Vagina (tissue), 2 donors: Measurements from ENCODE around the gene ACOXL. TPM values are rescaled to one million over a fixed set of nuclear protein-coding genes. Genes with fewer than 3 reads are reported as not detected.
"Not testable (repeated sequence)": the region's sequence is repeated elsewhere in the genome, so short reads cannot be mapped to it uniquely, and the experiment has no call there.

Experiments
- DNase-seq, 2 donors: peaks; one replicate each; pipeline ENCODE4 v3.0.0-alpha.2; 2017; ENCODE audit errors: extremely low spot score in 2 of 2
- H3K27ac ChIP-seq: fragments of 200-600 bp; sonication (generic); one replicate; pipeline ENCODE4 v1.5.1; 2019
- H3K27me3 ChIP-seq: fragments of 200-600 bp; sonication (generic); one replicate; pipeline ENCODE4 v1.5.1; 2019
- H3K36me3 ChIP-seq, 2 donors: fragments of 200-600 bp; sonication (generic); one replicate each; pipeline ENCODE4 v1.5.1; 2017 to 2019
- H3K4me1 ChIP-seq: fragments of 200-600 bp; sonication (generic); one replicate; pipeline ENCODE4 v1.5.1; 2019
- H3K4me3 ChIP-seq, 2 donors: fragments of 200-600 bp; sonication (generic); 1 replicate in 1 of 2; 2 replicates in 1 of 2; pipeline ENCODE4 v1.5.1; 2016 to 2019
- H3K9me3 ChIP-seq: fragments of 200-600 bp; sonication (generic); one replicate; pipeline ENCODE4 v1.5.1; 2019
- POLR2A ChIP-seq, 2 donors: fragments of 450-650 bp; IDR thresholded peaks; one replicate each; pipeline ENCODE4 v1.6.1; 2017; ENCODE audit warnings: antibody characterized with exemption in 2 of 2, mild to moderate bottlenecking in 2 of 2, moderate library complexity in 2 of 2
- POLR2AphosphoS5 ChIP-seq, 2 donors: sonication (generic); formaldehyde crosslinking; IDR thresholded peaks; one replicate each; pipeline ENCODE4 v1.9.0; 2017; ENCODE audit warnings: antibody characterized with exemption in 2 of 2, mild to moderate bottlenecking in 2 of 2, low read depth in 1 of 2; ENCODE audit not compliant: insufficient read depth in 1 of 2
- intact Hi-C: fragments of 100-400 bp; cut with DNase I; formaldehyde crosslinking; loops from one replicate; pipeline ENCODE4 v1.15.1; 2023
- total RNA-seq: library from RNA; depleted of rRNA; stranded (reverse); fragments of >200 nt; gene quantifications from one replicate; pipeline ENCODE4 v1.2.3, GENCODE V29; 2016
- TF ChIP-seq, protein P1 (sequence below), 3 experiments: fragments of 450-650 bp in 2 of 3; fragments of 200-600 bp in 1 of 3; sonication (generic) in 1 of 3; IDR thresholded peaks; one replicate each; pipeline ENCODE4 v1.5.1; 2017 to 2019; ENCODE audit warnings: antibody characterized with exemption in 3 of 3, mild to moderate bottlenecking in 2 of 3, moderate library complexity in 2 of 3

ACOXL gene
- total RNA-seq, 1 donor from 2014 or later = not detected

DNA sequence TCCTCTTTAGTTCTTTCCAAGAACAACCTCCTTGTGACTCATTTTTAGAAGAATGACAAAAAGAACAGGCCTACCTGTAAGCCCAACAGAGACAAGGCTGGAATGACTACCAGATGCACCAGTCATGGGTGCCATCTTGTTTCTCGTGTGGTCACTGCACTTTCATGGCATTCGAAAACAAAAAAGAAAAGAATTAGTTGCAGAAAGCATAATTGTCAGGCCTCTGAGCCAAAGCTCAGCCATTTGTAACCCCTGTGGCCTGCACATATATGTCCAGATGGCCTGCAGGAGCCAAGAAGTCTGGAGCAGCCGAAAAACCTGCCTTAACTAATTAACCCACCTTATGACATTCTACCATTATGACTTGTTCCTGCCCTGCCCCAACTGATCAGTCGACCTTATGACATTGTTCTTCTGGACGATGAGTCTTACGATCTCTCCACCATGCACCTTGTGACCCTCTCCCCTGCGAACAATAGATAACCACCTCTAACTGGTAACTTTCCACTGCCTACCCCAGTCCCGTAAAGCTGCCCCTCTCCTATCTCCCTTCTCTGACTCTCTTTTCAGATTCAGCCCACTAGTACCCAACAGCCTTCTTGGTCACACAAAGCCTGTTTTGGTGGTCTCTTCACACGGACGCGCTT lies 40.6 kb upstream of the ACOXL start:
- Histone ChIP-seq H3K27me3 (no peaks in the 10 kb centered on the region), H3K4me3 (no peak overlapping the region), H3K4me1 (no peaks in the 10 kb centered on the region), H3K27ac (no peak overlapping the region), H3K9me3 (no peaks in the 10 kb centered on the region), H3K36me3 (no peaks in the 10 kb centered on the region)
- TF ChIP-seq POLR2A (IDR thresholded peaks at IDR 0.05) (no peak), POLR2AphosphoS5 (IDR thresholded peaks at IDR 0.05; ENCODE audit: insufficient read depth in 1 of 2, low read depth in 1 of 2) (no peak)
- intact Hi-C loops = no loop called here
- DNase-seq = no peak

- H3K4me1 ChIP-seq, H3K27ac ChIP-seq, DNase-seq, H3K4me3 ChIP-seq, H3K36me3 ChIP-seq, H3K27me3 ChIP-seq, intact Hi-C loops, H3K9me3 ChIP-seq: not testable (repeated sequence)
Measured at GRCh38 chr2:110695146-110695898, 37.1 kb upstream of the ACOXL start.

- H3K4me1 ChIP-seq, H3K36me3 ChIP-seq, H3K4me3 ChIP-seq, DNase-seq, H3K9me3 ChIP-seq, H3K27me3 ChIP-seq, H3K27ac ChIP-seq, intact Hi-C loops: not testable (repeated sequence)
Measured at GRCh38 chr2:110698253-110698652, 34.1 kb upstream of the ACOXL start.

DNA sequence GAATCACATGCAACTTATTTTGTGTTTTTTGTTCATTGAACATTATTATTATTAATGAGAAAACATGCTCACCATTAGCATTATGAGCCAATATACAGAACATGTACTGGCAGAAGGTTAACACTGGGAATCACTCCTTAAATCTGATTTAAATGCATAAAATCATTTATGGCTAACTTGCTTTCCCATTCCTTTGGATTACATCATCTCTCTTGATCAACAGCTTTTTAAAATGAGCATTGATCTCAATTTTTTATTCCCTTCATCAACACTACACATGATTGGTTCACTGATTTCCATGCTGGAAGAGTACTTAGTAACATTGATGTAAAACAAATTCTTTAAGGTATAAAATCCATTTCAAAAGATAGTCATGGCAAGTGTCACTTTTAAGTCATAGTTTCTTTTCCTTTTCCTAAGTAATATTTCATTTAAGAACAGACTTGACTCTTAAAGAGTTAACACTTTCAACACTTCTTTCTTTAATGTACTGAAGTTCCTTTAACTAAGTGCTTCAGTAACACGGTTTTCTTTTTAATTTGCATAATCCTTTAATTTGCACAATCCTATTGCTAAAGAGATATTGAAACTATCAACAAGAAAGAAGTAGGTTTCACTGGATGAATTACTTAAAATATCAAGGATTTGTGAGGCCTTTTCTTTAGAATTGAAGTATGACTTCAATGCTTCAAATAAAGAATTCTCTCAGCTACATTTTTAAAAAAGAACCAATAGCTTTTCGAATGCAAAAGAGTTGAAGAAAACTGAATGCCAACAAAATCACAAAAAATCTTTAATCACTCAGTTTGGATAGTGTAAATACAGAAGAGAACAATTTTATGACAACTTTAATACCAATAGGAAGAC lies 29.6 kb upstream of the ACOXL start:
- intact Hi-C loops = no loop called here
- Histone ChIP-seq H3K27ac (no peak overlapping the region), H3K36me3 (no peaks in the 10 kb centered on the region), H3K4me3 (no peak overlapping the region), H3K27me3 (no peaks in the 10 kb centered on the region), H3K9me3 (no peaks in the 10 kb centered on the region), H3K4me1 (no peaks in the 10 kb centered on the region)
- no peak for DNase-seq
- TF ChIP-seq POLR2AphosphoS5 (IDR thresholded peaks at IDR 0.05; ENCODE audit: insufficient read depth in 1 of 2, low read depth in 1 of 2) = no peak
- TF ChIP-seq POLR2A (IDR thresholded peaks at IDR 0.05) = no peak
- TF ChIP-seq, protein P1, sequence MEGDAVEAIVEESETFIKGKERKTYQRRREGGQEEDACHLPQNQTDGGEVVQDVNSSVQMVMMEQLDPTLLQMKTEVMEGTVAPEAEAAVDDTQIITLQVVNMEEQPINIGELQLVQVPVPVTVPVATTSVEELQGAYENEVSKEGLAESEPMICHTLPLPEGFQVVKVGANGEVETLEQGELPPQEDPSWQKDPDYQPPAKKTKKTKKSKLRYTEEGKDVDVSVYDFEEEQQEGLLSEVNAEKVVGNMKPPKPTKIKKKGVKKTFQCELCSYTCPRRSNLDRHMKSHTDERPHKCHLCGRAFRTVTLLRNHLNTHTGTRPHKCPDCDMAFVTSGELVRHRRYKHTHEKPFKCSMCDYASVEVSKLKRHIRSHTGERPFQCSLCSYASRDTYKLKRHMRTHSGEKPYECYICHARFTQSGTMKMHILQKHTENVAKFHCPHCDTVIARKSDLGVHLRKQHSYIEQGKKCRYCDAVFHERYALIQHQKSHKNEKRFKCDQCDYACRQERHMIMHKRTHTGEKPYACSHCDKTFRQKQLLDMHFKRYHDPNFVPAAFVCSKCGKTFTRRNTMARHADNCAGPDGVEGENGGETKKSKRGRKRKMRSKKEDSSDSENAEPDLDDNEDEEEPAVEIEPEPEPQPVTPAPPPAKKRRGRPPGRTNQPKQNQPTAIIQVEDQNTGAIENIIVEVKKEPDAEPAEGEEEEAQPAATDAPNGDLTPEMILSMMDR (IDR thresholded peaks at IDR 0.05) = no peak

GRCh38 chr2:110707386-110707965 lies 24.9 kb upstream of the ACOXL start:
- H3K27me3 ChIP-seq = no peaks in the 10 kb centered on the region
- H3K4me1 ChIP-seq = no peaks in the 10 kb centered on the region
- TF ChIP-seq, protein P1 (IDR thresholded peaks at IDR 0.05) = no peak
- no peak for DNase-seq
- no peaks in the 10 kb centered on the region for H3K36me3 ChIP-seq
- intact Hi-C loops = no loop called here
- no peaks in the 10 kb centered on the region for H3K9me3 ChIP-seq
- no peak overlapping the region for H3K27ac ChIP-seq
- no peak overlapping the region for H3K4me3 ChIP-seq

DNA sequence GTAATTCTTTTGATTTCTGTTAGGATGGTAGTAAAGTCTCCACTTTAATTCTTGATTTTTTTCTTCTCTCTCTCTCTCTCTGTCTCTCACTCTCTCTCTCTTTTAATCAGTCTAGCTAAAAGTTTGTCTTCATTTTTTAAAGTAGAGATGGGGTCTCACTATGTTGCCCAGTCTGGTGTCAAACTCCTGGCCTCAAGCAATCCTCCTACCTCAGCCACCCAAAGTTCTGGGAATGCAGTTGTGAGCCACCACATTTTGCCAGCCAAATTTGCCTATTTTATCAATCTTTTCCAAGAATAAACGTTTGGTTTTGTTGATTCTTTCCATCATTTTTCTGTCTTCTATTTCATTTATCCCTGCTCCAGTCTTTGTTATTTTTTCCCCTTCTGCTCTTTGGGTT lies 23.9 kb upstream of the ACOXL start:
- no peaks in the 10 kb centered on the region for H3K9me3 ChIP-seq
- no peaks in the 10 kb centered on the region for H3K4me1 ChIP-seq
- H3K36me3 ChIP-seq = no peaks in the 10 kb centered on the region
- no peaks in the 10 kb centered on the region for H3K27me3 ChIP-seq
- no peak for DNase-seq
- TF ChIP-seq POLR2AphosphoS5 (IDR thresholded peaks at IDR 0.05; ENCODE audit: insufficient read depth in 1 of 2, low read depth in 1 of 2) (no peak), POLR2A (IDR thresholded peaks at IDR 0.05) (no peak)
- TF ChIP-seq, protein P1 (IDR thresholded peaks at IDR 0.05) = no peak
- intact Hi-C loops = no loop called here
- H3K27ac ChIP-seq = no peak overlapping the region
- H3K4me3 ChIP-seq = no peak overlapping the region
